H1 (cell line): ENCODE data around the gene COQ8A. TPM values are rescaled to one million over a fixed set of nuclear protein-coding genes. Genes with fewer than 3 reads are reported as not detected.

Source experiments
- CTCF ChIA-PET: fragments of 300-600 bp; sonication (Branson Sonifier 250); formaldehyde crosslinking; loops from one replicate; lab custom pipeline; 2021; ENCODE audit not compliant: partially characterized antibody; lab: Charles Lee
- POLR2A ChIA-PET: fragments of 300-600 bp; sonication (Branson Sonifier 250); formaldehyde crosslinking; loops from one replicate; lab custom pipeline; 2021; ENCODE audit warnings: inconsistent platforms; ENCODE audit not compliant: partially characterized antibody; lab: Charles Lee
- DNase-seq, 2 experiments: peaks; one replicate each; pipeline versions ENCODE4 v3.0.0 to v3.0.0-alpha.2; 2010 to 2022; ENCODE audit warnings: low spot score in 2 of 2, low read depth in 1 of 2, mixed read lengths in 1 of 2
- FAIRE-seq: peaks from 2 replicates; lab custom pipeline; 2011; peaks lifted over from hg19 to GRCh38; lab: Jason Lieb, UNC
- H2AFZ ChIP-seq: 2 replicates; pipeline ENCODE4 v1.8.1; 2012; ENCODE audit warnings: low read length, inconsistent platforms
- H2AK5ac ChIP-seq: 2 replicates; pipeline ENCODE4 v1.6.1; 2013; ENCODE audit warnings: low read depth, low read length
- H2BK120ac ChIP-seq: replicated peaks from 2 replicates; pipeline ENCODE3; 2013; ENCODE audit warnings: low read depth, low read length, inconsistent platforms
- H2BK12ac ChIP-seq: 2 replicates; pipeline ENCODE4 v1.6.1; 2013; ENCODE audit warnings: low read depth, low read length
- H2BK15ac ChIP-seq: 2 replicates; pipeline ENCODE4 v1.6.1; 2013; ENCODE audit warnings: low read length
- H2BK20ac ChIP-seq: 2 replicates; pipeline ENCODE4 v1.6.1; 2013; ENCODE audit warnings: low read length
- H2BK5ac ChIP-seq: 2 replicates; pipeline ENCODE4 v1.6.1; 2013; ENCODE audit warnings: low read depth, low read length
- H3K14ac ChIP-seq: 2 replicates; pipeline ENCODE4 v1.6.1; 2013; ENCODE audit warnings: inconsistent platforms; ENCODE audit not compliant: insufficient read length
- H3K18ac ChIP-seq: 2 replicates; pipeline ENCODE4 v1.6.1; 2013; ENCODE audit warnings: low read length; ENCODE audit errors: extremely low read depth
- H3K23ac ChIP-seq: 2 replicates; pipeline ENCODE4 v1.6.1; 2013; ENCODE audit warnings: inconsistent platforms; ENCODE audit not compliant: insufficient read length
- H3K23me2 ChIP-seq: 2 replicates; pipeline ENCODE4 v1.6.1; 2013; ENCODE audit warnings: low read depth, low read length
- H3K27ac ChIP-seq: 2 replicates; pipeline ENCODE4 v1.6.1; 2011; ENCODE audit warnings: low read depth, low read length, inconsistent platforms
- H3K27me3 ChIP-seq, 4 experiments: replicated peaks in 1 of 4; 1 replicate in 1 of 4; 2 replicates in 3 of 4; pipeline versions ENCODE4 v1.6.1 to v1.8.1; 2011 to 2013; ENCODE audit warnings: low read length in 3 of 4, mild to moderate bottlenecking in 3 of 4, inconsistent platforms in 2 of 4, mixed read lengths in 2 of 4, moderate library complexity in 1 of 4; ENCODE audit not compliant: control insufficient read depth in 3 of 4, insufficient read depth in 3 of 4; ENCODE audit errors: extremely low read depth in 1 of 4
- H3K36me3 ChIP-seq, 4 experiments: 2 replicates each; pipeline versions ENCODE4 v1.6.1 to v1.8.1; 2011 to 2013; ENCODE audit warnings: mild to moderate bottlenecking in 4 of 4, low read length in 3 of 4, moderate library complexity in 2 of 4, control low read depth in 1 of 4, inconsistent platforms in 1 of 4; ENCODE audit not compliant: insufficient read depth in 4 of 4, control insufficient read depth in 2 of 4
- H3K4ac ChIP-seq: replicated peaks from 2 replicates; pipeline ENCODE3; 2013; ENCODE audit warnings: low read length, low read depth, mixed read lengths, inconsistent platforms; ENCODE audit not compliant: insufficient read length
- H3K4me1 ChIP-seq, 4 experiments: replicated peaks in 1 of 4; 1 replicate in 1 of 4; 2 replicates in 3 of 4; pipeline versions ENCODE4 v1.6.1 to v1.8.1; 2011 to 2013; ENCODE audit warnings: low read length in 3 of 4, inconsistent platforms in 2 of 4, mixed read lengths in 1 of 4; ENCODE audit not compliant: insufficient read depth in 4 of 4, control insufficient read depth in 3 of 4
- H3K4me2 ChIP-seq, 2 experiments: 2 replicates each; pipeline versions ENCODE4 v1.6.1 to v1.8.1; 2011 to 2013; ENCODE audit warnings: low read depth in 2 of 2, low read length in 2 of 2, control low read depth in 1 of 2, inconsistent platforms in 1 of 2, mild to moderate bottlenecking in 1 of 2; ENCODE audit not compliant: insufficient read depth in 1 of 2
- H3K4me3 ChIP-seq, 4 experiments: fragments of 200-600, 300-600 bp in 1 of 4; sonication (generic), shearing (Covaris generic), sonication (Bioruptor Twin) in 1 of 4; 2 replicates each; pipeline versions ENCODE4 v1.5.1 to v1.8.1; 2011 to 2016; ENCODE audit warnings: low read length in 4 of 4, low read depth in 3 of 4, control low read depth in 2 of 4, inconsistent platforms in 2 of 4, mild to moderate bottlenecking in 2 of 4, mixed read lengths in 1 of 4, moderate library complexity in 1 of 4; ENCODE audit not compliant: insufficient read depth in 2 of 4; ENCODE audit errors: extremely low read depth in 1 of 4
- H3K56ac ChIP-seq: replicated peaks from 2 replicates; pipeline ENCODE3; 2013; ENCODE audit warnings: low read depth, mild to moderate bottlenecking, mixed read lengths, low read length, inconsistent platforms; ENCODE audit not compliant: insufficient read length
- H3K79me1 ChIP-seq: 2 replicates; pipeline ENCODE4 v1.6.1; 2013; ENCODE audit warnings: low read depth, low read length, control low read depth
- H3K79me2 ChIP-seq, 2 experiments: 2 replicates each; pipeline versions ENCODE4 v1.6.1 to v1.8.1; 2012 to 2013; ENCODE audit warnings: low read length in 2 of 2, mild to moderate bottlenecking in 2 of 2, inconsistent platforms in 1 of 2; ENCODE audit not compliant: insufficient read depth in 2 of 2, control insufficient read depth in 1 of 2
- H3K9ac ChIP-seq, 4 experiments: replicated peaks in 1 of 4; 1 replicate in 1 of 4; 2 replicates in 3 of 4; pipeline versions ENCODE4 v1.6.1 to v1.8.1; 2011 to 2013; ENCODE audit warnings: low read depth in 3 of 4, low read length in 3 of 4, control low read depth in 2 of 4, mild to moderate bottlenecking in 2 of 4, moderate library complexity in 2 of 4, inconsistent platforms in 1 of 4; ENCODE audit errors: extremely low read depth in 1 of 4
- H3K9me3 ChIP-seq, 2 experiments: 2 replicates each; pipeline versions ENCODE4 v1.6.1 to v1.8.1; 2012 to 2013; ENCODE audit warnings: mild to moderate bottlenecking in 2 of 2, moderate library complexity in 2 of 2, control low read depth in 1 of 2, inconsistent platforms in 1 of 2, low read depth in 1 of 2, low read length in 1 of 2, mixed read lengths in 1 of 2; ENCODE audit not compliant: insufficient read depth in 2 of 2
- H4K20me1 ChIP-seq, 2 experiments: replicated peaks in 1 of 2; 2 replicates each; pipeline versions ENCODE3 to v1.8.1; 2011 to 2013; ENCODE audit warnings: inconsistent platforms in 2 of 2, low read length in 2 of 2, mild to moderate bottlenecking in 1 of 2; ENCODE audit not compliant: insufficient read depth in 2 of 2, control insufficient read depth in 1 of 2
- H4K5ac ChIP-seq: 2 replicates; pipeline ENCODE4 v1.6.1; 2013; ENCODE audit warnings: low read length, low read depth, mixed read lengths, inconsistent platforms; ENCODE audit not compliant: insufficient read length
- H4K8ac ChIP-seq: 2 replicates; pipeline ENCODE4 v1.8.0; 2013; ENCODE audit warnings: mild to moderate bottlenecking, moderate library complexity, low read length, inconsistent platforms; ENCODE audit not compliant: insufficient read depth; ENCODE audit errors: extremely low read depth
- H4K91ac ChIP-seq: replicated peaks from 2 replicates; pipeline ENCODE3; 2013; ENCODE audit warnings: low read length, mixed read lengths, inconsistent platforms; ENCODE audit not compliant: insufficient read length
- EP300 ChIP-seq, 2 experiments: IDR thresholded peaks; 1 replicate in 1 of 2; 2 replicates in 1 of 2; pipeline ENCODE4 v1.6.1; 2011 to 2012; ENCODE audit warnings: low read depth in 2 of 2, low read length in 2 of 2, mild to moderate bottlenecking in 2 of 2, borderline replicate concordance in 1 of 2, inconsistent platforms in 1 of 2, moderate library complexity in 1 of 2
- GABPA ChIP-seq: IDR thresholded peaks from 2 replicates; pipeline ENCODE4 v1.6.1; 2011; ENCODE audit warnings: mild to moderate bottlenecking, low read length, moderate library complexity, borderline replicate concordance; ENCODE audit not compliant: insufficient read depth
- RAD21 ChIP-seq, 2 experiments: IDR thresholded peaks in 1 of 2; conservative IDR thresholded peaks in 1 of 2; 2 replicates each; pipeline ENCODE4 v1.6.1; 2011; ENCODE audit warnings: low read depth in 2 of 2, low read length in 2 of 2, improper control_type of control experiment in 1 of 2, inconsistent platforms in 1 of 2, mild to moderate bottlenecking in 1 of 2, moderate library complexity in 1 of 2
- WGBS, 2 experiments: shearing (Covaris generic) in 1 of 2; methylation state at CpG; one replicate each; pipeline versions ENCODE4 v1.1.6 to v1.1.7; 2013 to 2015; ENCODE audit warnings: low lambda C conversion rate in 2 of 2, mixed read lengths in 2 of 2, inconsistent platforms in 1 of 2, low coverage in 1 of 2, missing lambda C conversion rate in 1 of 2; ENCODE audit not compliant: insufficient replicate concordance in 2 of 2, insufficient coverage in 1 of 2, insufficient read length in 1 of 2; ENCODE audit errors: extremely low coverage in 1 of 2, missing lambda C conversion rate in 1 of 2; 5-methylcytosine and 5-hydroxymethylcytosine counted together
- polyA plus RNA-seq, 7 experiments: library from polyadenylated mRNA; depleted of rRNA in 3 of 7; stranded (reverse) in 5 of 7; unstranded in 2 of 7; fragments of >200 nt in 5 of 7; fragments of 200-250 nt in 2 of 7; gene quantifications; 1 replicate in 5 of 7; 2 replicates in 1 of 7; 4 replicates in 1 of 7; pipeline versions ENCODE4 v1.2.1 to v1.2.3, GENCODE V29; 2011 to 2013; ENCODE audit warnings: missing spikeins in 2 of 7, mixed read lengths in 2 of 7
- total RNA-seq: library from RNA; stranded (reverse); fragmentation: NEBNext Ultra II Directional; extraction: Animal tissue kit (Norgen Biotek cat#: 25700); gene quantifications from 2 replicates; pipeline ENCODE4 v1.2.1, GENCODE V29; 2021

Gene COQ8A
- total and polyA plus RNA-seq, 2 of the 8 experiments (the other 6 are each of a cell fraction or from before 2014, with no cell fraction given): 28.5 to 38.9 TPM

GRCh38 chr1:226950871-226951270 is 10.8 kb downstream of the COQ8A start:
- Histone ChIP-seq H3K79me1 (peaks cover 2% of the 10 kb centered on the region; the same call in 1 of the 2 replicates), H2BK15ac (0 out of 2 replicates have a peak overlapping the region, but pooled peaks have one; percentile 19), H4K91ac (no peak overlapping the region), H3K27ac (no peak overlapping the region), H2AK5ac (no peak overlapping the region), H3K9me3 (no peaks in the 10 kb centered on the region; a peak in 2 of 4 replicates), H4K8ac (no peak overlapping the region), H3K14ac (no peak overlapping the region), H3K56ac (no peak overlapping the region), H3K9ac (no peak overlapping the region), H3K4me1 (peaks cover 0 to 4% (median 0%) of the 10 kb centered on the region in 4 experiments; a peak in 3 of 7 replicates), H2BK12ac (no peak overlapping the region), H2BK120ac (no peak overlapping the region), H2BK5ac (no peak overlapping the region), H4K20me1 (peaks cover 2 to 3% of the 10 kb centered on the region in 2 experiments), H2BK20ac (no peak overlapping the region), H3K4ac (no peak overlapping the region), H3K18ac (no peak overlapping the region), H3K36me3 (no peaks in the 10 kb centered on the region), H3K79me2 (peaks cover 3 to 53% of the 10 kb centered on the region in 2 experiments; a peak in 3 of 4 replicates), H3K27me3 (no peaks in the 10 kb centered on the region), H2AFZ (no peak overlapping the region), H4K5ac (no peak overlapping the region), H3K4me3 (no peak overlapping the region), H3K4me2 (no peak overlapping the region), H3K23me2 (no peaks in the 10 kb centered on the region; the same call in 1 of the 2 replicates), H3K23ac (no peak overlapping the region)
- TF ChIP-seq RAD21 (IDR thresholded peaks at IDR 0.05 in 1 of 2, conservative IDR thresholded peaks at IDR 0.05 in 1 of 2; ENCODE audit: low read depth in 2 of 2, low read length in 2 of 2) (no peak), EP300 (IDR thresholded peaks at IDR 0.05; ENCODE audit: borderline replicate concordance in 1 of 2, low read depth in 2 of 2, low read length in 2 of 2) (no peak), GABPA (no peak)
- DNase-seq (no peak), FAIRE-seq (no peak)
- 66% methylated on average over 6 of the region's 6 CpGs; no CpG with 5 or more reads in 1 of the 2 experiments for WGBS, 2 experiments
- CTCF ChIA-PET: interaction anchor here (1.2 to 2.6 kb wide), 3 partner anchors 39 to 362 kb away, joined by 3 to 10 read pairs (median 6); no protein-coding TSS in a partner anchor
- POLR2A ChIA-PET: interaction anchor here (0.8 to 3.6 kb wide), 2 partner anchors 11 to 34 kb away, joined by 3 to 18 read pairs; partner anchors contain the start of gene COQ8A
